ACHN (cell line): ENCODE results near the gene APOH.

Source experiments
- DNase-seq: peaks from one replicate; pipeline ENCODE4 v3.0.0-alpha.2; 2015
- in situ Hi-C: cut with HindIII; loops from 2 replicates; pipeline ENCODE4 v1.10.0; 2017; ENCODE audit warnings: low sequenced_read_pairs, low pct_ligation_motif_present, low pct_unique_long_range_greater_than_20kb

APOH gene

DNA sequence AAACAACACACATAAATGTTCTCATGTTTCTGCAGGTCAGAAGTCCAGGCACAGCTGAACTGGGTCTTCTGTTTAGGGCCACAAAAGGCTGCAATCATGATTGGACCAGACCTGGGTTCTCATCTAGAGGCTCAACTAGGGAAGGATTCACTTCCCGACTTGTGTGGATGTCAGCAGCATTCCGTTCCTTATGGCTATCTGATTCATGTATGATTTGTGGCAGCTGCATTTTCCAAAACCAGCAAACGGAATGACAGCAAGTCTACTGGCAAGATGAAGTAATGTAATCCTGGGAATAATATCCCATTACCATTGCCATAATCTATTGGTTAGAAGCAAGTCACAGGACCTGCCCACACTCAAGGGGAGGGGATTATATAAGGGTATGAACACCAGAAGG is 59.4 kb downstream of the APOH start:
- in situ Hi-C loops: no loop called here
- DNase-seq: no peak

DNA sequence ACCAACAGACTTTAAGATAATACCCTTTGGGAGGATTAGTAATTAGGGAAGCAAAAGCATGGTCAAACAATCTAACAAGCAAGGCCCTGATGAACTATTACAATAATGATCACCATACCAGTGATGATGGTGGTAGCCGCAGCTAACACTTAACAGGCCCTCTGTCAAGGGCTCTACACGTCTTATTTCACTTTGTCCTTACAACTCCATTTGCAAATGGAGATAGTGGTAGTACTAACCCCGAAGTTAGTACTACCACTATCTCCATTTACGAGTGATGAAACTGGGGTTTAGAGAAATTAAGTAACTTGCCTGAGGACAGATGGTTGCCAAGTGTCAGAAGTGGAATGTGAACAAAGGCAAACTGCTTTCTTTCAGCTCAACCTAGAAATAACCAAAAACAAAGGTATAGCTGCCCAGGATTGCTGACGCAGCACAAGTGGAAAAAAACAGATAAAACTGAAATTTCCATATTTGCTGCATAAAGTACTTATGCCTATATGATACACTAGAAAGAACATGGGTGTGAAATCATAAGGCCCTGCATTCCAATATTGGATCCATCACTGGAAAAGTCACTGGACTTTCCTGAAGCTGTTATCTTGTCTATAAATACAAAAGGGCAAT is 61.9 kb downstream of the APOH start:
- no peak for DNase-seq
- in situ Hi-C loops: no loop called here

- in situ Hi-C loops: no loop called here
- DNase-seq: peak; percentile 62
Measured at GRCh38 chr17:66165537-66166123, 63.6 kb downstream of the APOH start.
